Activated CD4-positive, alpha-beta memory T cell treated with anti-CD3 and anti-CD28 coated beads, Interleukin-2, amount 10 ng/mL, durations not matched to agents 7 days and 5 days (primary cell): ENCODE measurements around the gene DCTPP1. TPM values are rescaled to one million over a fixed set of nuclear protein-coding genes. Genes with fewer than 3 reads are reported as not detected.

Experiments used
- CTCF ChIA-PET: fragments of 350-600 bp; sonication (Branson Sonifier 250); formaldehyde crosslinking; loops from one replicate; lab custom pipeline; 2021; ENCODE audit warnings: antibody characterized with exemption, inconsistent platforms; lab: Charles Lee
- POLR2A ChIA-PET: fragments of 350-600 bp; sonication (Branson Sonifier 250); formaldehyde crosslinking; loops from one replicate; lab custom pipeline; 2021; ENCODE audit warnings: antibody characterized with exemption; lab: Charles Lee
- DNase-seq: peaks from one replicate; pipeline ENCODE4 v3.0.0-alpha.2; 2020
- H3K27ac Mint-ChIP-seq: one replicate; pipeline ENCODE4 v1.8.0; 2021; ENCODE audit warnings: mild to moderate bottlenecking, mixed read lengths
- H3K27me3 Mint-ChIP-seq: one replicate; pipeline ENCODE4 v1.8.0; 2021; ENCODE audit warnings: mixed read lengths
- H3K36me3 Mint-ChIP-seq: one replicate; pipeline ENCODE4 v1.8.0; 2021; ENCODE audit warnings: low read depth, mixed read lengths
- H3K4me1 Mint-ChIP-seq: one replicate; pipeline ENCODE4 v1.8.0; 2021; ENCODE audit warnings: mixed read lengths
- H3K4me3 Mint-ChIP-seq: one replicate; pipeline ENCODE4 v1.8.0; 2021; ENCODE audit warnings: mild to moderate bottlenecking, mixed read lengths
- H3K9me3 Mint-ChIP-seq: one replicate; pipeline ENCODE4 v1.8.0; 2021; ENCODE audit warnings: mixed read lengths
- total RNA-seq, 2 experiments: library from RNA; stranded (reverse); gene quantifications; one replicate each; pipeline ENCODE4 v1.2.3, GENCODE V29; 2021

DCTPP1 gene
- total RNA-seq, 2 experiments from 2014 or later, result 51.3 to 51.4 TPM

DNA sequence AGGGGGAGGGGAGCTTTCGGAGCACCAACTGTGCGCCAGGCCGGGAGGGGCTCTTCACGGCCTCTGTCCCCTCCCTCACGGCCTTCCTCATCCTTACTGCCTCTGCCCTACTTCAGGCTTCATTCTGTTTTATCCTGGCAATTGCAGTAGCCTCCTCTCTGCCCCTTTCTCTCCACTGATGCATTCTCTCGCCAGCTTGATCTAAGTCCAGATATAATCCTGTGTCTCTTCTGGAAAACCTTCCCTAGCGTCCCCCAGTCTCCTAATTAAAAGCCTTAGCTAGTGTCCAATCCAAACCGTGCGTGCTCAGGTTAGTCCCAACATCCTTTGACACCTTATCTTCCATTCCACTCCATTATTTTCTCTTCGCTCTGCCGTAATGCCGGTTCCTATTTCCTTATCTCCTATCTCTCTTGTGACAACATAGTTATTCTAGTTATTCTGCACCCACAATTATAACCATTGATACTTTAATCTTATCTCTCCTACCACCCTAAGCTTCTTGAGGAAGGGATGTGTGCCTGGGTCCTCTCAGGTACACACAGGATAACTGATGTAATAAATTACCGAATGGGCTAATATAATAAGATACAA lies 33.7 kb downstream of the DCTPP1 start:
- Mint-ChIP-seq H3K27me3 (no peaks in the 10 kb centered on the region), H3K9me3 (no peaks in the 10 kb centered on the region), H3K4me3 (peak overlapping the region; percentile 83), H3K4me1 (peaks cover 43% of the 10 kb centered on the region), H3K27ac (peak overlapping the region; percentile 51), H3K36me3 (peaks cover 20% of the 10 kb centered on the region)
- no peak for DNase-seq
- ChIA-PET CTCF (interaction anchor here (0.7 to 2.6 kb wide), 9 partner anchors 11 to 199 kb away, joined by 3 to 17 read pairs (median 6); partner anchors contain the start of genes DCTPP1, SEPTIN1 and ZNF771), POLR2A (interaction anchor here (1.1 to 5.6 kb wide), 12 partner anchors 9 to 138 kb away, joined by 3 to 64 read pairs (median 5); partner anchors contain the start of genes SEPTIN1 and ZNF771)

DNA sequence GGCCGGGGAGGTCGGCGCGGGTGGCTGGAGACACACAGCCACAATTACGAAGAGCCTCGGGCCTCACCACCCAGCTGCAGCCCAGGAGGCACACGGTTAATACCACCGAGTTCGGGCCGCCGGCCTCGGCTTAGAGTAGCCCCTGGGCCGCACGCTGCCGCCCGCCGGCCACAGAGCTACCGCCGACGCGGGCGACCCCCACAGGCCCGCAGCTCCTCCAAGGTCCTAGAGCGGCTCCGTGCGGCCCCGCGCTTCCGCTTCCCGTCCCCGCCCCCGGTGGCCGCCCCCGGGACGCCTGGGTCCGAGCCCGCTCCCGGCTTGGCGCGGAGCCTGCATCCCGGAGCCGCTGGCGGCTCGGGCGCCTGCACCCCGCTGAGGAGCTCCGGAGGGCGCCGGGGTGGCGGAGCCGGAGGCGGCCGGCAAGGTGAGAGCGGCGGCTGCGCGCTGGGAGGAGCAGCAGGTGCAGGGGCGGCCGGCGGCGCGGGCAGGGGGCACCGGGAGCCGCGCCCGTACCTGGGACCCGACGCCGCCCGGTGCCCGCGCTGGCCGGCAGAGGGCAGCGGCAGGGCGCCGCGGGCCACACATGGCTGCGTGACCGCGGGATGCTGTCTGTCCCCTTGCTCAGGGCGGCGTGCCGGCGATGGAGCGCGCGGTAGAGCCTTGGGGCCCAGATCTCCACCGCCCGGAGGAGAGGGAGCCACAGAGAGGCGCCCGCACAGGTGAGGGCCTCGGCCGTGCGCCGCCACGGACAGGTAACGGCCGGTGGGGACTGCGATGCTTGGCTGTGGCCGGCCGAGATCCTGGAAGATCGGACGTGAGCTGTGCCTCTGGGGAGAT lies 34.5 kb downstream of the DCTPP1 start, which contains the start of gene ZNF48:
Gene ZNF48 (plus strand): TSS at position 266 of the 837 bp plus-strand sequence. CDS start 375 bp downstream, at position 641.
- CTCF ChIA-PET, result interaction anchor here (1.0 to 2.6 kb wide), 10 partner anchors 12 to 34 kb away, joined by 3 to 17 read pairs (median 6); partner anchors contain the start of genes DCTPP1, SEPTIN1 and ZNF771
- H3K36me3 Mint-ChIP-seq, result peaks cover 20% of the 10 kb centered on the region
- peak; percentile 59 for DNase-seq
- H3K4me1 Mint-ChIP-seq, result peaks cover 37% of the 10 kb centered on the region
- H3K27ac Mint-ChIP-seq, result peak within 1 kb of the TSS; percentile 63
- H3K27me3 Mint-ChIP-seq, result no peaks in the 10 kb centered on the region
- no peaks in the 10 kb centered on the region for H3K9me3 Mint-ChIP-seq
- H3K4me3 Mint-ChIP-seq, result peak within 1 kb of the TSS; percentile 84
- POLR2A ChIA-PET, result interaction anchor here (1.0 to 5.6 kb wide), 13 partner anchors 9 to 139 kb away, joined by 3 to 64 read pairs (median 5); partner anchors contain the start of genes SEPTIN1 and ZNF771

DNA sequence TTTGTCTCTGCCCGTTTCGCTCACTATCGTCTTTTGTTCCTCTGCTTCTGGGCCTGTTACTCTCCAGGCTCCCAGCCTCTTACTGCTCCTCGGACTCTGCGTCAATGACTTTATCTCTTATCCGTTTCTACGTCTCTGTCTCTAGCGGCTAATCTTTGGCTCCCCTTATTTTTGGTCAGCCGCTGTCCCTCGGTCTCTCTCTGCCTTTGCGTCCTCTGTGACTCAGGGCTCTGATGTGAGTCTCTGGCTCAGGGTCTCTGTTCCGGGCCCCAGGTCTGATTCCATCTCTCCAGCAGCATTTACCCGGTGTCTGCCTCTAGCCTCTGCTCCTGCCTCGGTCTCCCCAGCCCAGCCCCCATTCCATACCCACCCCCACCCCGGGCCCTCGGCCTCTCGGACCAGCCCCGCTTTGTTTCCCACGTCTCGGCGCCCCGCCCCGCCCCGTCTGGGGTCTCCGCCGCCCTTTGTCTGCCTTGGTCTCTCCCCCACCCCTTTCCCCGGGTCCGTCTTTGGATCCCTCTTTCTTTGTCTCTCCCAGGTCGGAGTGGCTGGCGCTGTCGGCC lies 35.2 kb downstream of the DCTPP1 start:
- ChIA-PET POLR2A (interaction anchor here (1.0 to 5.6 kb wide), 11 partner anchors 10 to 139 kb away, joined by 3 to 64 read pairs (median 5); partner anchors contain the start of genes SEPTIN1 and ZNF771), CTCF (interaction anchor here (1.0 to 2.6 kb wide), 8 partner anchors 12 to 35 kb away, joined by 3 to 17 read pairs (median 6); partner anchors contain the start of genes DCTPP1, SEPTIN1 and ZNF771)
- Mint-ChIP-seq H3K9me3 (no peaks in the 10 kb centered on the region), H3K4me3 (peak overlapping the region; percentile 84), H3K4me1 (peaks cover 32% of the 10 kb centered on the region), H3K27me3 (no peaks in the 10 kb centered on the region), H3K27ac (peak overlapping the region; percentile 63), H3K36me3 (peaks cover 20% of the 10 kb centered on the region)
- no peak for DNase-seq

DNA sequence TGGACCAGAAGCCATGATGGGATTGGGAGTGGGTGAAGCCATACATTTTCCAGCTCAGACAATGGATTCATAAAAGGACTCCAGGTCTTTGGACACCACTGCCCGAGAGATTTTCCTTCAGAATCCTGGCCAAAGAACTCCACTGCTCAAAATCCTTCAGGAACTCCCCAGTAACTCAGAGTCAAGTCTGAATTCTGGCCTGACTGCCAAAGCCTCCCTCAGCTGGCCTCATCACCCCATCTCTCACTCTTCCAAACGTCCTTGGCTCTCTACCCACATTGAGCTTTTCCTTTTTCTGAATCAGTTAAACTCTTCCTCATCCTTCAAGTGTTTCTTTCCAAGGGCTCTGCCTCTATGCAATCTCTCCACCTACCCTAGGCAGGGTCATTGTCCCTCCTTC lies 46.3 kb downstream of the DCTPP1 start:
- Mint-ChIP-seq H3K27me3 (no peaks in the 10 kb centered on the region), H3K27ac (peak overlapping the region; percentile 99), H3K9me3 (no peaks in the 10 kb centered on the region), H3K4me1 (peaks cover 46% of the 10 kb centered on the region), H3K36me3 (peaks cover 34% of the 10 kb centered on the region), H3K4me3 (peak overlapping the region; percentile 82)
- no peak for DNase-seq
- POLR2A ChIA-PET, result interaction anchor here (0.8 to 5.5 kb wide), 23 partner anchors 9 to 318 kb away, joined by 3 to 64 read pairs (median 8); partner anchors contain the start of genes ALDOA, CD2BP2, CORO1A and ITGAL
- CTCF ChIA-PET, result interaction anchor here (1.0 to 4.3 kb wide), 9 partner anchors 12 to 291 kb away, joined by 3 to 50 read pairs (median 5); partner anchors contain the start of genes DCTPP1, ITGAL, TBC1D10B and TBX6

DNA sequence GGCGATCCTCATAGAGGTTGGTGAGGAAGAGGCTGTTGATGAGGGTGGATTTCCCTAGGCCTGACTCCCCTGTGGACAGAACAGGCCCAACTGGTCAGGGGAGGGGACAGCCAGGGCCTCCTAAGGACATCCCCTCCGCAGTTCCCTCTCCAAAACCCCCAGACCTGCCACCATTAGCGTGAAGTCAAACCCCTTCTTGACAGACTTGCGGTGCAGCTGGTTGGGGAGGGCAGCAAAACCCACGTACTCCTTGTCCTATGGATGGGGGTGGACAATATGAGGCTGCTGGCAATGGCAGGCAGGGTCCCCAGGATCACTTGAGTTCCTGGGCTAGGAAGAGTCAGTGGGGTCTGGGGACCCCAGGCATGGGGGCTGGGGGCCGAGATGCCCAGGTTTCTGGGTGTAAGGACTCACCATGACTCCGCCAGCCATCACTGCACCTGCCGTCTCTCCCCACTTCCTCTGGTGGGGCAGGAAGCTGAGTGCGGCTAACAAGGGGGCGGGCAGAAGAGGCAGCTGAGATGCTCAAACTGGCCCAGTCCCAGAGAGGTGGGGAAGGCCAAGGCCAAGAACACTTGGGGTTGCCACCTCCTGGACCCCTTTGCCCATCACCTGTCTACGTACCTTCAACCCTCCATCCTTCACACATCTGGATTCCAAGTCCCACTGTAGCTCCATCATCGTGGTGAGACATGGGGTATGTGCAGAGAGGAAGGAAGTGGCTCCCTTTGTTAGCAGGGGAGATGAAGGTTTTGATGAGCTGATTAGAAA lies 47.5 kb downstream of the DCTPP1 start, which contains the start of gene SEPTIN1:
Gene SEPTIN1 (minus strand): TSS at position 451 of the 771 bp plus-strand sequence. CDS start 19 bp downstream, at position 432.
- H3K36me3 Mint-ChIP-seq, result peaks cover 38% of the 10 kb centered on the region
- peak within 1 kb of the TSS; percentile 99 for H3K27ac Mint-ChIP-seq
- H3K9me3 Mint-ChIP-seq, result no peaks in the 10 kb centered on the region
- H3K4me3 Mint-ChIP-seq, result peak within 1 kb of the TSS; percentile 82
- ChIA-PET POLR2A (interaction anchor here (0.9 to 5.5 kb wide), 31 partner anchors 10 to 316 kb away, joined by 3 to 64 read pairs (median 6); partner anchors contain the start of genes ALDOA, CD2BP2, CORO1A and DCTPP1), CTCF (interaction anchor here (0.8 to 4.3 kb wide), 11 partner anchors 11 to 290 kb away, joined by 3 to 50 read pairs (median 4); partner anchors contain the start of genes DCTPP1, ITGAL, TBC1D10B and TBX6)
- no peaks in the 10 kb centered on the region for H3K27me3 Mint-ChIP-seq
- peaks cover 54% of the 10 kb centered on the region for H3K4me1 Mint-ChIP-seq
- peak; percentile 89 for DNase-seq

DNA sequence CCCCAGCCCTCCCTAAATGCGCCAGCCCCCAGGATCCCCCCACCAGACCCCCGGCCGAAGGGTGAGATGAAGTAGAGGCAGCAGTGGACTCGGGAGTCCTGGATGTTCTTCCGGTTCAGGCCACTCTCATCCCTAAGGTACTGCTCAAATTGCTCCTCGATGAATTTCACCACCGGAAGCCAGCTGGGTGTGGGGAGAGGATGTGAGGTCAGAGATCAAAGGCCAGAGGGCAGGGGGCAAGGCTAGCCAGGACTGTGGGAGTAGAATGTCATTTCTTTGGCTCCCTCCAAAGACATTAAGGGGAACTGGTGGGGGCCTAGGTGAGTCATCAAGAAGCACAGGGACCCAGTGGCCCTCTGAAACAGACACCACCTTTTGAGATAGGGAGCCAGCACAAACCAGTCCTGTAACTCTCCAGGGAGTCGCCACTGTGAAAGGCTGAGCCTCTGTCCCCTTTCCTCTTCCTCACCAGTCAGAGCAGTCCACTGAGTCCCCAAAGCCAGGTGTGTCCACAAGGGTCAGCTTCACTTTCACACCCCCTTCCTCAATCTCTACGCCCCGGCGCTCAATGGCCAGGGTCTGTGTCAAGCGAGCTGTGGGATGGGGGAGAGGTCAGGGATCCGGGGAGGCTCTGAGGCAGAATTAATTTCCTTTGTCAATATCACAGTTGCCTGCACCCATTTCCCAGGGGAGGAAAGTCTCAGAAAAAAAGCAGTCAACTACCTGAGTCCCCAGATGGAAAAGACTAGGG lies 48.4 kb downstream of the DCTPP1 start:
- DNase-seq, result peak; percentile 76
- POLR2A ChIA-PET, result interaction anchor here (1.1 to 5.5 kb wide), 16 partner anchors 10 to 316 kb away, joined by 3 to 64 read pairs (median 16); partner anchors contain the start of genes ALDOA, CD2BP2, CORO1A and ITGAL
- H3K27ac Mint-ChIP-seq, result peak overlapping the region; percentile 99
- CTCF ChIA-PET, result interaction anchor here (1.3 to 4.3 kb wide), 3 partner anchors 10 to 27 kb away, joined by 6 to 50 read pairs (median 24); partner anchors contain the start of genes TBC1D10B, ZNF48 and ZNF771
- H3K36me3 Mint-ChIP-seq, result peaks cover 38% of the 10 kb centered on the region
- no peaks in the 10 kb centered on the region for H3K27me3 Mint-ChIP-seq
- no peaks in the 10 kb centered on the region for H3K9me3 Mint-ChIP-seq
- peaks cover 57% of the 10 kb centered on the region for H3K4me1 Mint-ChIP-seq
- H3K4me3 Mint-ChIP-seq, result peak overlapping the region; percentile 82

DNA sequence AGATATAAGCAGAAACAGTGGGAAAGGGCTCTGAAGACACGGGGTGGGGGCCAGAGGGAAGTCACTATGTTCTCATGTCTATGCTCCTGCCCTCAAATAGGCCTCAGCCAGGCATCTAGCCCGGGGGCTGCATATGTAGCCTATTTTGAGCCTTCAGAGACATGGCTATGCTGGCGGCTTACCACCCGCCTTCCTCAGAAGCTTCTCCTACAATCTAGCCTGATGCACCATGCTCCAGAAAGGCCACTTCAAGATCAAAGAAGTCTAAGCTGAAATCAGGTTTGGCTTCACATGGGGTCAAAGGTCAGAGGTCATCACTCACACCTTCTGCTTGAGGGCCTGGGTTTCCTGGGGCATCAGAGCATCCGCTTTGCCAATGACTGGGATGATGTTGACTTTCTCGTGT lies 49.0 kb downstream of the DCTPP1 start:
- Mint-ChIP-seq H3K36me3 (peaks cover 38% of the 10 kb centered on the region), H3K9me3 (no peaks in the 10 kb centered on the region), H3K4me3 (peak overlapping the region; percentile 82), H3K4me1 (peaks cover 57% of the 10 kb centered on the region), H3K27ac (peak overlapping the region; percentile 99), H3K27me3 (no peaks in the 10 kb centered on the region)
- ChIA-PET CTCF (interaction anchor here (1.3 kb wide), 1 partner anchor 15 kb away, joined by 6 read pairs; the partner anchor contains the start of gene ZNF48), POLR2A (interaction anchor here (2.9 to 5.5 kb wide), 7 partner anchors 10 to 38 kb away, joined by 17 to 64 read pairs (median 25); partner anchors contain the start of genes CD2BP2, TBC1D10B and ZNF48)
- DNase-seq, result no peak

DNA sequence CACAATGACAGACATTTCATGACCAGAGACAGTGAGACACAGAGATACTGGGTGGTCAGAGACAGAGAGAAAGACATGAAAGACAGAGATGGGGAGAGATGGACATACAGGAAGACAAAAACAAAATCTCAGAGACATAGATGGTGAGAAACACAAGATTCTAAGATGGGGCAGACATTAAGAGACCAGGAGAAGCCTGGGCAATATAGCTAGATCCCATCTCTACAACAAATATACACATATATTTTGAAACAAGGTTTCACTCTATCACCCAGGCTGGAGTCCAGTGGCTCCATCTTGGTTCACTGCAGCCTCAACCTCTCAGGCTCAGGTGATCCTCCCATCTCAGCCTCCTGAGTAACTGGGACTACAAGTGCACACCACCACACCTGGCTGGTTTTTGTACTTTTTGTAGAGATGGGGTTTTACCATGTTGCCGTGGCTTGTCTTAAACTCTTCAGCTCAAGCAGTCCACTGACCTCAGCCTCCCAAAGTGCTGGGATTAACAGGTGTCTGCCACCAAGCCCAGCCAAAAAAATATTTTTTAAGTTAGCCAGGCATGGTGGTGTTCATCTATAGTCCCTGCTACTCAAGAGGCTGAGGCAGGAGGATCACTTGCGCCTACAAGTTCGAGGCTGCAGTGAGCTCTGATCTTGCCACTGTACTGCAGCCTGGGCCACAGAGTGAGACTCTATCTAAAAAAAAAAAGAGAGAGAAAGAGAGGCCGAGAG lies 49.6 kb downstream of the DCTPP1 start:
- H3K9me3 Mint-ChIP-seq, result no peaks in the 10 kb centered on the region
- ChIA-PET POLR2A (interaction anchor here (2.9 to 5.5 kb wide), 5 partner anchors 9 to 38 kb away, joined by 17 to 64 read pairs (median 20); partner anchors contain the start of genes TBC1D10B and ZNF48), CTCF (interaction anchor here (0.6 to 1.3 kb wide), 3 partner anchors 9 to 57 kb away, joined by 3 to 6 read pairs (median 4); partner anchors contain the start of gene ZNF48)
- H3K36me3 Mint-ChIP-seq, result peaks cover 38% of the 10 kb centered on the region
- peaks cover 57% of the 10 kb centered on the region for H3K4me1 Mint-ChIP-seq
- no peaks in the 10 kb centered on the region for H3K27me3 Mint-ChIP-seq
- H3K4me3 Mint-ChIP-seq, result peak overlapping the region; percentile 93
- no peak for DNase-seq
- H3K27ac Mint-ChIP-seq, result peak overlapping the region; percentile 99

DNA sequence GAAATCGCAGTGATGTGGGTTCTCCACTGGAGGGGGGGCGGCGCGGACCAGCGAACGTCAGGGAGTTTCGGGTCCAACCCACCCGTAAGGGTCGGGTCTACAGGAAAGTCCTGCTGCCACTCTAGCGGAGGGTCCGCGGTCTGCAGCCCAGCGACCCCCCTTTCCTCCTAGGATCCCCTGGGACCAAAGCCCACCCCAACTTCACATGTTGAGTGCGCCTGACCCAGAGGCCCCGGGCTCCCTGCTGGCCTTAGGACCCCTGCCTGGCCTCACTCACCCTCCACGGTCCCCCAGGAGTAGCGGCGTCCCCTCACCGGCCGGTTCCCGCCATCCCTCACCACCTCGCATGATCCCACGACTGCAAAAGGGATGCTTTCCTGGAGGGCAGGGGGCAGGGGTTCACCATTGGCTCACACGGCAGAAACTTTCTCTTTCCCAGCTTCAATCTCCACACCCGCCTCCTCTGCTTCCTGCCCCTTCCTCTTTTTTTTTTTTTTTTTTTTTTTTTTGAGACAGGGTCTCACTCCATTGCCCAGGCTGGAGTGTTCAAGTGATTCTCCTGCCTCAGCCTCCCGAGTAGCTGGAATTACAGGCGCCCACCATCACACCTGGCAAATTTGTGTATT lies 50.6 kb downstream of the DCTPP1 start:
- Mint-ChIP-seq H3K9me3 (no peaks in the 10 kb centered on the region), H3K27ac (peak overlapping the region; percentile 99), H3K27me3 (no peaks in the 10 kb centered on the region), H3K4me3 (peak overlapping the region; percentile 93), H3K4me1 (peaks cover 56% of the 10 kb centered on the region), H3K36me3 (peaks cover 38% of the 10 kb centered on the region)
- CTCF ChIA-PET, result interaction anchor here (0.6 to 1.7 kb wide), 3 partner anchors 8 to 56 kb away, joined by 3 to 5 read pairs (median 4); no protein-coding TSS in a partner anchor
- no peak for DNase-seq
- POLR2A ChIA-PET, result interaction anchor here (1.5 to 5.5 kb wide), 6 partner anchors 8 to 195 kb away, joined by 3 to 64 read pairs (median 18); partner anchors contain the start of genes CORO1A, TBC1D10B, ZNF48 and ZNF771
